Suprapubic skin (tissue), 4 donors: ENCODE results near the gene UQCRQ. TPM values are rescaled to one million over a fixed set of nuclear protein-coding genes. Genes with fewer than 3 reads are reported as not detected.

Experiments
- DNase-seq, 2 donors: peaks; one replicate each; pipeline ENCODE4 v3.0.0-alpha.2; 2019; ENCODE audit warnings: low spot score in 2 of 2
- H3K27ac ChIP-seq: fragments of 200-600 bp; sonication (generic); one replicate; pipeline ENCODE4 v1.5.1; 2019
- H3K27me3 ChIP-seq: fragments of 200-600 bp; sonication (generic); one replicate; pipeline ENCODE4 v1.5.1; 2019
- H3K36me3 ChIP-seq: fragments of 200-600 bp; sonication (generic); one replicate; pipeline ENCODE4 v1.5.1; 2019
- H3K4me1 ChIP-seq: fragments of 200-600 bp; sonication (generic); one replicate; pipeline ENCODE4 v1.5.1; 2019
- H3K4me3 ChIP-seq: fragments of 200-600 bp; sonication (generic); one replicate; pipeline ENCODE4 v1.5.1; 2019; ENCODE audit warnings: mild to moderate bottlenecking
- H3K9me3 ChIP-seq: fragments of 200-600 bp; sonication (generic); one replicate; pipeline ENCODE4 v1.5.1; 2019
- EP300 ChIP-seq: sonication (generic); formaldehyde crosslinking; IDR thresholded peaks from one replicate; pipeline ENCODE4 v1.6.1; 2017; ENCODE audit warnings: antibody characterized with exemption
- POLR2A ChIP-seq, 2 donors: fragments of 450-650 bp; IDR thresholded peaks; one replicate each; pipeline ENCODE4 v1.6.1; 2017; ENCODE audit warnings: antibody characterized with exemption in 2 of 2, mild to moderate bottlenecking in 2 of 2, moderate library complexity in 2 of 2
- POLR2AphosphoS5 ChIP-seq, 3 donors: sonication (generic); formaldehyde crosslinking; IDR thresholded peaks; one replicate each; pipeline ENCODE4 v1.6.1; 2017; ENCODE audit warnings: antibody characterized with exemption in 3 of 3
- WGBS: methylation state at CpG from one replicate; pipeline ENCODE4 v1.1.5; 2018; 5-methylcytosine and 5-hydroxymethylcytosine counted together
- total RNA-seq, 4 donors: library from RNA; depleted of rRNA; stranded (reverse); fragments of >200 nt; gene quantifications; one replicate each; pipeline ENCODE4 v1.1.0, GENCODE V29; 2016
- TF ChIP-seq, protein P1 (sequence below), 2 donors: fragments of 200-600 bp in 1 of 2; fragments of 450-650 bp in 1 of 2; sonication (generic) in 1 of 2; IDR thresholded peaks; one replicate each; pipeline ENCODE4 v1.5.1; 2016 to 2019; ENCODE audit warnings: antibody characterized with exemption in 2 of 2, mild to moderate bottlenecking in 1 of 2, moderate library complexity in 1 of 2

Gene UQCRQ
- total RNA-seq, 4 donors from 2014 or later, result 124 to 243 (median 161) TPM

DNA sequence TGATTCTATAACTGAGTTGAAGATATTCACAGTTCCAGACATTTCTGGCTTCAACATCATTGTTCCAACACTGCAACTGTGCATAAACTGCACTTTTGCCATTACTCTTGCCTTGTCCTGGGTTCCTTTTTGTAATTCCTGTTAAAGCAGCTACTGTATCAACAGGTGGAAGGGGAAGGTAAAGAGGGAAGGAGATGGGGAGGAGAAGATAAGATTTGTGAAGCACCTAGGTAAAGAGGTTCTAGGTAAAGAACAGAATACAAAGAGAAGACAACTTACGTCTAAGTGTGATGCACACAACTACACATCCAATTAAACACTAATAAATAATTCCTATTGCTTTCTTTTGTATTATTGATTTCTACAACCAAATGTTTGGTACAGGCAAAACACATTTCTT is 43.3 kb downstream of the UQCRQ start:
- DNase-seq, result no peak
- Histone ChIP-seq H3K36me3 (peaks cover 25% of the 10 kb centered on the region), H3K9me3 (no peaks in the 10 kb centered on the region), H3K27me3 (no peaks in the 10 kb centered on the region), H3K27ac (no peak overlapping the region), H3K4me3 (no peak overlapping the region), H3K4me1 (peaks cover 6% of the 10 kb centered on the region)
- TF ChIP-seq EP300, result no peak
- TF ChIP-seq, protein P1, sequence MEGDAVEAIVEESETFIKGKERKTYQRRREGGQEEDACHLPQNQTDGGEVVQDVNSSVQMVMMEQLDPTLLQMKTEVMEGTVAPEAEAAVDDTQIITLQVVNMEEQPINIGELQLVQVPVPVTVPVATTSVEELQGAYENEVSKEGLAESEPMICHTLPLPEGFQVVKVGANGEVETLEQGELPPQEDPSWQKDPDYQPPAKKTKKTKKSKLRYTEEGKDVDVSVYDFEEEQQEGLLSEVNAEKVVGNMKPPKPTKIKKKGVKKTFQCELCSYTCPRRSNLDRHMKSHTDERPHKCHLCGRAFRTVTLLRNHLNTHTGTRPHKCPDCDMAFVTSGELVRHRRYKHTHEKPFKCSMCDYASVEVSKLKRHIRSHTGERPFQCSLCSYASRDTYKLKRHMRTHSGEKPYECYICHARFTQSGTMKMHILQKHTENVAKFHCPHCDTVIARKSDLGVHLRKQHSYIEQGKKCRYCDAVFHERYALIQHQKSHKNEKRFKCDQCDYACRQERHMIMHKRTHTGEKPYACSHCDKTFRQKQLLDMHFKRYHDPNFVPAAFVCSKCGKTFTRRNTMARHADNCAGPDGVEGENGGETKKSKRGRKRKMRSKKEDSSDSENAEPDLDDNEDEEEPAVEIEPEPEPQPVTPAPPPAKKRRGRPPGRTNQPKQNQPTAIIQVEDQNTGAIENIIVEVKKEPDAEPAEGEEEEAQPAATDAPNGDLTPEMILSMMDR (IDR thresholded peaks at IDR 0.05), result no peak
- TF ChIP-seq POLR2A (IDR thresholded peaks at IDR 0.05), result no peak
- no peak for TF ChIP-seq POLR2AphosphoS5 (IDR thresholded peaks at IDR 0.05)
- WGBS, result 93% methylated on average over 1 of the region's 1 CpG

DNA sequence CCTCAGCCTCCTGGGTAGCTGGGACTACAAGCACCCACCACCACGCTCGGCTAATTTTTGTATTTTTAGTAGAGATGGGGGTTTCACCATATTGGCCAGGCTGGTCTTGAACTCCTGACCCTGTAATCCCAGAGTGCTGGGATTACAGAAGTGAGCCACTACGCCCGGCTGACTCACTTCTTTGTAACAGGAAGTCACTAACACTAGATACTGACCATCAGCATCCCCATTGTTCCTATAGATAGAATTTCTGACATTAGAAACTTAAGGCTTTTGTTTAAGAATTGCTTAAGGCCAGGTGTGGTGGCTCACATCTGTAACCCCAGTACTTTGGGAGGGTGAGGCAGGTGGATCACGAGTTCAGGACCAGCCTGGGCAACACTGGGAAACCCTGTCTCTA is 49.2 kb downstream of the UQCRQ start:
- 90% methylated on average over 5 of the region's 5 CpGs for WGBS
- Histone ChIP-seq H3K4me3 (no peak overlapping the region), H3K36me3 (peaks cover 47% of the 10 kb centered on the region), H3K27me3 (no peaks in the 10 kb centered on the region), H3K4me1 (no peaks in the 10 kb centered on the region), H3K9me3 (no peaks in the 10 kb centered on the region), H3K27ac (no peak overlapping the region)
- TF ChIP-seq, protein P1 (IDR thresholded peaks at IDR 0.05), result no peak
- TF ChIP-seq POLR2A (IDR thresholded peaks at IDR 0.05) (no peak), EP300 (no peak), POLR2AphosphoS5 (IDR thresholded peaks at IDR 0.05) (no peak)
- no peak for DNase-seq

DNA sequence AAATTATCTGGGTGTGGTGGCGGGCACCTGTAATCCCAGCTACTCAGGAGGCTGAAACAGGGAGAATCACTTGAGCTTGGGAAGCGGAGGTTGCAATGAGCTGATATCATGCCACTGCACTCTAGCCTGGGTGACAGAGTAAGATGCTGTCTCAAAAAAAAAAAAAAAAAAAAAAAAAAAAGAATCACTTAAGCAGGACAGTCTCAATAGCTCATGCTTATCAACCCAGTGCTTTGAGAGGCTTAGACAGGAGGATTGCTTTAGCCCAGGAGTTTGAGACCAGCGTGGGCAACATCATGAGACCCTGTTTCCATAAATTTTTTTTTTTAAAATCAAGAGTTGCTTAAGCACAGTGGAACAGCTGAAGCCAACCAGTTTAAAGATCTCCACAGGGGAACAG is 49.6 kb downstream of the UQCRQ start:
- no peak for DNase-seq
- peaks cover 51% of the 10 kb centered on the region for H3K36me3 ChIP-seq
- H3K27ac ChIP-seq, result no peak overlapping the region
- H3K9me3 ChIP-seq, result no peaks in the 10 kb centered on the region
- no peaks in the 10 kb centered on the region for H3K27me3 ChIP-seq
- no peaks in the 10 kb centered on the region for H3K4me1 ChIP-seq
- WGBS, result 94% methylated on average over 3 of the region's 3 CpGs
- TF ChIP-seq, protein P1 (IDR thresholded peaks at IDR 0.05), result no peak
- TF ChIP-seq EP300 (no peak), POLR2A (IDR thresholded peaks at IDR 0.05) (no peak), POLR2AphosphoS5 (IDR thresholded peaks at IDR 0.05) (no peak)
- no peak overlapping the region for H3K4me3 ChIP-seq

Other genes with a start within 250 kb of the UQCRQ start
- 1 to 10 TPM in 1 of 4 donors, under 1 TPM in 1, not detected in 2; 0.80 to 1.4 TPM for gene IL13, start 208.5 kb upstream of the UQCRQ start, total RNA-seq
- not detected for gene IL4, start 192.7 kb upstream of the UQCRQ start, total RNA-seq
- gene KIF3A, start 129.1 kb upstream of the UQCRQ start, total RNA-seq, result 10 to 100 TPM in 1 of 4 donors, 1 to 10 TPM in 3; 2.6 to 15.0 (median 6.3) TPM
- gene CCNI2, start 119.2 kb upstream of the UQCRQ start, total RNA-seq, result not detected
- gene SEPTIN8, start 89.4 kb upstream of the UQCRQ start, total RNA-seq, result 10 to 100 TPM; 75.9 to 85.0 (median 80.8) TPM
- under 1 TPM in 3 of 4 donors, not detected in 1; 0.23 to 0.93 (median 0.48) TPM for gene SOWAHA, start 53.3 kb upstream of the UQCRQ start, total RNA-seq
- 1 to 10 TPM in 3 of 4 donors, under 1 TPM in 1; 0.76 to 2.8 (median 2.3) TPM for gene SHROOM1, start 36.0 kb upstream of the UQCRQ start, total RNA-seq
- 1 to 10 TPM in 1 of 4 donors, under 1 TPM in 3; 0.47 to 4.8 (median 0.90) TPM for gene GDF9, start 173 bp upstream of the UQCRQ start, total RNA-seq
- gene LEAP2, start 7.0 kb downstream of the UQCRQ start, total RNA-seq, result 1 to 10 TPM in 2 of 4 donors, under 1 TPM in 2; 0.21 to 9.1 (median 1.7) TPM
- gene AFF4, start 97.0 kb downstream of the UQCRQ start, total RNA-seq, result 100 to 1,000 TPM in 1 of 4 donors, 10 to 100 TPM in 3; 55.8 to 107 (median 71.7) TPM
- gene ZCCHC10, start 159.9 kb downstream of the UQCRQ start, total RNA-seq, result 10 to 100 TPM; 10.1 to 22.0 (median 19.1) TPM
- gene HSPA4, start 185.4 kb downstream of the UQCRQ start, total RNA-seq, result 10 to 100 TPM; 38.0 to 50.2 (median 47.3) TPM